NB4 (cell line): ENCODE results near the gene P2RY11.

Source experiments
- DNase-seq: peaks from one replicate; pipeline ENCODE4 v3.0.0; 2010; ENCODE audit warnings: low read depth
- H3K4me3 ChIP-seq: one replicate; pipeline ENCODE4 v1.5.1; 2011; ENCODE audit warnings: mild to moderate bottlenecking, low read depth, low read length, moderate library complexity
- MYC ChIP-seq: IDR thresholded peaks from 2 replicates; pipeline ENCODE4 v1.6.1; 2011; ENCODE audit warnings: low read depth, low read length
- POLR2A ChIP-seq: IDR thresholded peaks from 2 replicates; pipeline ENCODE4 v1.6.1; 2011; ENCODE audit warnings: mild to moderate bottlenecking; ENCODE audit not compliant: insufficient read length; ENCODE audit errors: extremely low read depth
- TF ChIP-seq, protein P1 (sequence below): IDR thresholded peaks from one replicate; pipeline ENCODE4 v1.5.1; 2012; ENCODE audit warnings: low read depth, low read length
- TF ChIP-seq, protein P2 (sequence below): IDR thresholded peaks from 2 replicates; pipeline ENCODE4 v1.6.1; 2011; ENCODE audit warnings: low read depth, low read length

P2RY11 gene

DNA sequence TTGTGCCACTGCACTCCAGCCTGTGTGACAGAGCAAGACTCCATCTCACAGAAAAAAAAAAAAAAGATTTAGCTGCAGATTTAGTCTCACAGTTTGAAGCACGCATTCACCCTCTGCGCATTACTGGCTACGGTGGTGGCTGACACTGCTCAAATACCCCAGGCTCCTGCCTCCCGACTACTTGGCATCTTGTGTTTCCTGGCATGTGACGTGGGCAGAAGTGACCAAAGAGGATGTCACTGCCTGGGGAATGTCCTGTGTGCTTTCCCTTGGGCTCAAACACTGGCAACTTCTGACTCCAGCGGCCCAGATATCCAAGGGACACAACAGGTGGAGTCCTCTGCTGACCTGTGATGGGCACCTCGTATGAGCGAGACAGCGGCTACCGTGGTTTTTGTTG, 32.9 kb downstream of the P2RY11 start:
- DNase-seq: no peak
- H3K4me3 ChIP-seq: no peak overlapping the region
- TF ChIP-seq, protein P1, sequence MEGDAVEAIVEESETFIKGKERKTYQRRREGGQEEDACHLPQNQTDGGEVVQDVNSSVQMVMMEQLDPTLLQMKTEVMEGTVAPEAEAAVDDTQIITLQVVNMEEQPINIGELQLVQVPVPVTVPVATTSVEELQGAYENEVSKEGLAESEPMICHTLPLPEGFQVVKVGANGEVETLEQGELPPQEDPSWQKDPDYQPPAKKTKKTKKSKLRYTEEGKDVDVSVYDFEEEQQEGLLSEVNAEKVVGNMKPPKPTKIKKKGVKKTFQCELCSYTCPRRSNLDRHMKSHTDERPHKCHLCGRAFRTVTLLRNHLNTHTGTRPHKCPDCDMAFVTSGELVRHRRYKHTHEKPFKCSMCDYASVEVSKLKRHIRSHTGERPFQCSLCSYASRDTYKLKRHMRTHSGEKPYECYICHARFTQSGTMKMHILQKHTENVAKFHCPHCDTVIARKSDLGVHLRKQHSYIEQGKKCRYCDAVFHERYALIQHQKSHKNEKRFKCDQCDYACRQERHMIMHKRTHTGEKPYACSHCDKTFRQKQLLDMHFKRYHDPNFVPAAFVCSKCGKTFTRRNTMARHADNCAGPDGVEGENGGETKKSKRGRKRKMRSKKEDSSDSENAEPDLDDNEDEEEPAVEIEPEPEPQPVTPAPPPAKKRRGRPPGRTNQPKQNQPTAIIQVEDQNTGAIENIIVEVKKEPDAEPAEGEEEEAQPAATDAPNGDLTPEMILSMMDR: no peak
- TF ChIP-seq MYC (no peak), POLR2A (no peak)
- TF ChIP-seq, protein P2, sequence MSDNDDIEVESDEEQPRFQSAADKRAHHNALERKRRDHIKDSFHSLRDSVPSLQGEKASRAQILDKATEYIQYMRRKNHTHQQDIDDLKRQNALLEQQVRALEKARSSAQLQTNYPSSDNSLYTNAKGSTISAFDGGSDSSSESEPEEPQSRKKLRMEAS: no peak

DNA sequence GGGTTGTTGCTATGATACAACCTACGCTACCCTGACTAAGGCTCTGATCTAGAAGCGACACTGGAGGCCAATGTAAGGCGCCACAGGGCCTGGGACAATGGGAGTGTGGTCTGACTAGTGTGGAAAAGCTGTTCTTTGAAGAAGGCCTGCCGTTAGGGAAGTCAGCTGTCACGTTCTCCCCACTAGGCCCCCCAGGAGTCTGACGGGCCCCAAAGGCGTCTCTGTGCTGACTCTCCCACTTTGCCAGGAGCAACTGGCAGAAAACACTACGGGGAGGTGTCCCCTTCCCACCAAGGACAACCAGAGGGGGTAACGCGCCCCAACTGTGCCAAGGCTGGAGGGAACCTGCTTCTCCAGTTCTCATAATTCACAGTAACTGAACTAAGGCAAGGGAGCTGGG, 33.5 kb downstream of the P2RY11 start:
- H3K4me3 ChIP-seq: no peak overlapping the region
- no peak for DNase-seq
- TF ChIP-seq, protein P1: no peak
- TF ChIP-seq POLR2A (no peak), MYC (no peak)
- TF ChIP-seq, protein P2: no peak

DNA sequence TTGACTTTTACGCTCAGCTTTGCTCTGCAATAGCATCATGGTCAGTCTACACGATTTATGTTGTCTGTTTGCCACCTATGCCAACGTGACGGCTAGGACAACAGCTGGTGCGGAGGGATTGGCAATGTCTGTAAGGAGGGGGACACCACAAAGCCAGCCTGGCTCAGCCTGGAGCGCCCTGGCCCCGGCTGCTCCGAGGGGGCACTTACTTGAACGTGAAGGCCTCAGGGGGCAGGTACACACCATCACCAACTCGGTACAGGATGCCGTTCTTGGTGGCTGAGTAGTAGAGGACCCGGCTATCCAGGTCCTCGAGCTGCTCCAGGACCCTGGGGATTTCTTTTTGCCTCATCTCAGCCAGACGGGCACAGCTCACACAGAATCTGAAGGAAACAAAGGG, 34.6 kb downstream of the P2RY11 start:
- no peak overlapping the region for H3K4me3 ChIP-seq
- TF ChIP-seq MYC (no peak), POLR2A (no peak)
- TF ChIP-seq, protein P2: no peak
- TF ChIP-seq, protein P1: no peak
- DNase-seq: no peak

DNA sequence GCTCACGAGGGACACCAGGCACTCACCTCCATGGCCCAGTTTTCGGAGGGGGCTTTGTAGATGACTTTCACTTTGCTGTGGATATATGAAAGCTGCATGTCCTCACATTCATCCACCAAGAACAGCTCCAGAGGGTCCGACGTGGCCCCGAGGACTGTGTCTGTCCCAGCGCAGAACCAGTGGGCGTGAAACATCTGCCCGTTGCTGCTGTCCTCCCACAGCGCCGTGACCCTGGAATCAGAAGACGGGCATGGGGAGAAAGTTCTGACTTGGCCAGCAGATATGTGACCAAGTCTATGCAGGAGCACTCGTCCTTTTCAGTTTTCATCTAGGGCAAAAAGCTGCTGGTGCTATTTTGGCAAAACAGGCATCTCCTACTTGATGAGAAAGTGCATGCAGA, 37.9 kb downstream of the P2RY11 start:
- no peak for DNase-seq
- H3K4me3 ChIP-seq: no peak overlapping the region
- no peak for TF ChIP-seq MYC
- TF ChIP-seq POLR2A: no peak
- TF ChIP-seq, protein P1: no peak
- TF ChIP-seq, protein P2: no peak

DNA sequence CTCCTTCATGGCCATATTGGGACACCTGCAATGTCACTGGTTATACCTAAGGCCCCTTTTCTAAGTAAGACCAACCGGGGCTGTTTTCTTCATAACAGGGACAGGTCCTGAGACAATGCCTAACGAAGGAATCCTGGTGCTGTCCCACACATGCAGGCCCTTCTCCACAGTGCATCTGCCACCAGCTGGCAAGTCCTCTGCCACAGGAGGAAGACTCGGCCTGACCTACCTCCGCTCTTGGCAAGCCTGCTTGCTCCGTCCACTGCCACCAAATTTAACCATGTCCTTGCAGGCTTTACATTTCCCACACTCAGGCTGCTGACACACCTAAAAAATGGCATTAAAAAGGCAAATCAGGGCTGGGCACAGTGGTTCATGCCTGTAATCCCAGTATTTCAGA, 40.0 kb downstream of the P2RY11 start:
- DNase-seq: no peak
- TF ChIP-seq, protein P2: no peak

DNA sequence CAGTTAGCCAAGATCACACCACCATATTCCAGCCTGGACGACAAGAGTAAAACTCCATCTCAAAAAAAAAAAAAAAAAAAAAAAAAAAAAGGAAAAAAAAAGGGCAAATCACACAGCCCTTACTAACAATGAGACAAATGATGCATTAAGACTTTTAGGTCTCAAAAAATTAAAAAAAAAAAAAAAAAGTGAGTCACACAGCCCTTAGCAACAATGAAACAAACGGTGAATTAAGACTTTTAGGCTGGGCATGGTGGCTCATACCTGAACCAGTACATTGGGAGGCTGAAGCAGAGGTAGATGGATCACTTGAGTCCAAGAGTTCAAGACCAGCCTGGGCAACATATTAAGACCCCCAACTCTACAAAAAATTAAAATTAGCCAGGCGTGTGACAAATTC, 40.6 kb downstream of the P2RY11 start:
- H3K4me3 ChIP-seq: no peak overlapping the region
- TF ChIP-seq, protein P2: no peak
- TF ChIP-seq, protein P1: no peak
- no peak for TF ChIP-seq POLR2A
- TF ChIP-seq MYC: no peak
- DNase-seq: no peak

More for the DNA sequence above, 40.0 kb downstream of the P2RY11 start:
- H3K4me3 ChIP-seq: no peak overlapping the region
